ENCODE data around the gene GRIK5. TPM values are rescaled to one million over a fixed set of nuclear protein-coding genes. Genes with fewer than 3 reads are reported as not detected.

The GRIK5 gene
- total RNA-seq, 2 experiments from 2014 or later = 0.63 to 0.95 TPM

GRCh38 chr19:42093505-42093904 is 23.5 kb upstream of the GRIK5 start:
- H3K4me3 Mint-ChIP-seq = no peak overlapping the region
- no peaks in the 10 kb centered on the region for H3K9me3 Mint-ChIP-seq
- no peak for ATAC-seq
- intact Hi-C loops (cut with micrococcal nuclease) = no loop called here
- H3K4me1 Mint-ChIP-seq (ENCODE audit: low read depth) = peaks cover 23% of the 10 kb centered on the region
- no peak for DNase-seq
- H3K36me3 Mint-ChIP-seq (ENCODE audit: low read depth) = peaks cover 41% of the 10 kb centered on the region
- no peak for TF ChIP-seq CTCF (IDR thresholded peaks at IDR 0.05)
- POLR2A ChIA-PET = interaction anchor here (1.0 to 1.3 kb wide), 3 partner anchors 9 to 46 kb away, joined by 3 read pairs; no protein-coding TSS in a partner anchor
- H3K27ac Mint-ChIP-seq = no peak overlapping the region
- H3K27me3 Mint-ChIP-seq = no peaks in the 10 kb centered on the region
- CTCF ChIA-PET = interaction anchor here (0.7 to 1.9 kb wide), 3 partner anchors 35 to 65 kb away, joined by 3 to 5 read pairs (median 3); no protein-coding TSS in a partner anchor

- DNase-seq (peak; percentile 64), ATAC-seq (peak; percentile 71)
- POLR2A ChIA-PET = no interaction called here
- Mint-ChIP-seq H3K4me3 (no peak overlapping the region), H3K4me1 (ENCODE audit: low read depth) (peaks cover 28% of the 10 kb centered on the region), H3K36me3 (ENCODE audit: low read depth) (peaks cover 36% of the 10 kb centered on the region), H3K27me3 (no peaks in the 10 kb centered on the region), H3K9me3 (no peaks in the 10 kb centered on the region), H3K27ac (no peak overlapping the region)
- intact Hi-C loops (cut with micrococcal nuclease) = no loop called here
- CTCF ChIA-PET = interaction anchor here (0.7 to 1.6 kb wide), 4 partner anchors 10 to 31 kb away, joined by 3 to 4 read pairs (median 3); partner anchors contain the start of gene ZNF574
- peak; percentile 53 for TF ChIP-seq CTCF (IDR thresholded peaks at IDR 0.05)
Observed at GRCh38 chr19:42092350-42092749, 22.3 kb upstream of the GRIK5 start.

- DNase-seq = no peak
- ChIA-PET CTCF (interaction anchor here (0.7 to 1.6 kb wide), 4 partner anchors 10 to 31 kb away, joined by 3 to 4 read pairs (median 3); partner anchors contain the start of gene ZNF574), POLR2A (no interaction called here)
- intact Hi-C loops (cut with micrococcal nuclease) = no loop called here
- peaks cover 28% of the 10 kb centered on the region for H3K4me1 Mint-ChIP-seq (ENCODE audit: low read depth)
- ATAC-seq = no peak
- H3K4me3 Mint-ChIP-seq = no peak overlapping the region
- H3K36me3 Mint-ChIP-seq (ENCODE audit: low read depth) = peaks cover 33% of the 10 kb centered on the region
- no peaks in the 10 kb centered on the region for H3K9me3 Mint-ChIP-seq
- no peak overlapping the region for H3K27ac Mint-ChIP-seq
- no peaks in the 10 kb centered on the region for H3K27me3 Mint-ChIP-seq
- TF ChIP-seq CTCF (IDR thresholded peaks at IDR 0.05) = no peak
Observed at GRCh38 chr19:42091742-42092141, 21.7 kb upstream of the GRIK5 start.

- intact Hi-C loops (cut with micrococcal nuclease) = no loop called here
- Mint-ChIP-seq H3K4me3 (no peak overlapping the region), H3K9me3 (no peaks in the 10 kb centered on the region), H3K4me1 (ENCODE audit: low read depth) (peaks cover 28% of the 10 kb centered on the region), H3K27me3 (no peaks in the 10 kb centered on the region), H3K27ac (no peak overlapping the region), H3K36me3 (ENCODE audit: low read depth) (peaks cover 29% of the 10 kb centered on the region)
- CTCF ChIA-PET = interaction anchor here (1.4 kb wide), 2 partner anchors 10 to 32 kb away, joined by 3 read pairs; no protein-coding TSS in a partner anchor
- DNase-seq = no peak
- no peak for ATAC-seq
- POLR2A ChIA-PET = no interaction called here
- TF ChIP-seq CTCF (IDR thresholded peaks at IDR 0.05) = no peak
Observed at GRCh38 chr19:42091300-42091699, 21.3 kb upstream of the GRIK5 start.

- TF ChIP-seq CTCF (IDR thresholded peaks at IDR 0.05) = no peak
- H3K4me3 Mint-ChIP-seq = no peak overlapping the region
- ChIA-PET POLR2A (interaction anchor here (1.0 kb wide), 1 partner anchor 14 kb away, joined by 3 read pairs; no protein-coding TSS in a partner anchor), CTCF (interaction anchor here (0.8 to 1.0 kb wide), 2 partner anchors 14 to 94 kb away, joined by 3 read pairs; no protein-coding TSS in a partner anchor)
- peaks cover 27% of the 10 kb centered on the region for H3K36me3 Mint-ChIP-seq (ENCODE audit: low read depth)
- H3K27me3 Mint-ChIP-seq = no peaks in the 10 kb centered on the region
- intact Hi-C loops (cut with micrococcal nuclease) = no loop called here
- ATAC-seq = no peak
- no peak for DNase-seq
- peak overlapping the region; percentile 30 for H3K27ac Mint-ChIP-seq
- H3K9me3 Mint-ChIP-seq = no peaks in the 10 kb centered on the region
- peaks cover 28% of the 10 kb centered on the region for H3K4me1 Mint-ChIP-seq (ENCODE audit: low read depth)
Observed at GRCh38 chr19:42090672-42091071, 20.7 kb upstream of the GRIK5 start.
